GM18868 (cell line): ENCODE measurements around the gene DAO.
A peak's percentile ranks its signal among the peaks of the same experiment; 100 is the strongest.

Experiments used
- ATAC-seq: cut with Tn5 transposase; IDR thresholded peaks from one replicate; pipeline ENCODE4 v1.9.1; 2021; ENCODE audit warnings: mild to moderate bottlenecking, moderate library complexity; ENCODE audit not compliant: unreplicated experiment

Gene DAO

DNA sequence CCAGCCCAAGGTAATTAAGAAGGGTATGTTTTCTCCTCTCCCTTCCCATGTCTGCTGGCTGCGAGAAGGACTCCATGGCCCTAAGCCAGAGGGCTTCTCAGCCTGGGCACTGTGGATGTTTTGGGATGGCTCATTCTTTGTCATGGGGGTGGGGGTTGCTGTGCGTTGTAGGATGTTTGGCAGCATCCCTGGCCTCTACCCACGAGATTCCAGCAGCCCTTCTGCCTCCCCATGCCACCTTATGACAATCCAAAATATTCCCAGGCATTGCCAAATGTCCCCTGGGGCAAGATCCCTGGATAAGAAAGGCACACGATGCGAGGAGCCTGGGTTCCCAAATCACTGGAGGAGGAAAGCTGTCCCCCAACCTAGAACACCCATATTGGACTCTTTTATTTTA lies 36.4 kb downstream of the DAO start:
- no peak for ATAC-seq

DNA sequence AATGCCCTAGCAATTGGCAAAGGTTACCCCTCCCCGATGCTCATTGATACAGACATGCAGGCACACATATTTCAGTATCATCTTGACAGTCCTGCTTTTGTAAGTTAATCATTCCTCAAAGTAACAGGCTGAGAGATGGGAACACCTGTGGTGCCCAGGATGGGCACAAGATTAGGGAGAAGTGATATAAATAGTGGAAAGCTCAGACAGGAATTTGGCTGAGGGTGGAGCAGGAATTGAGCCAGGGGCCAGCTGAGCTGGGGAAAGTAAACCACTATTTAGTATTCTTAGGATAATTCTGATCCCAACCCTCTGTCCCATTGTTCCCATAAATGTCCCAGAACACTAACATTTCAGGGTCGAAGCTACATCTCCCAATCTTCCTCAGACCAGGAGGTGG lies 38.3 kb downstream of the DAO start:
- no peak for ATAC-seq

DNA sequence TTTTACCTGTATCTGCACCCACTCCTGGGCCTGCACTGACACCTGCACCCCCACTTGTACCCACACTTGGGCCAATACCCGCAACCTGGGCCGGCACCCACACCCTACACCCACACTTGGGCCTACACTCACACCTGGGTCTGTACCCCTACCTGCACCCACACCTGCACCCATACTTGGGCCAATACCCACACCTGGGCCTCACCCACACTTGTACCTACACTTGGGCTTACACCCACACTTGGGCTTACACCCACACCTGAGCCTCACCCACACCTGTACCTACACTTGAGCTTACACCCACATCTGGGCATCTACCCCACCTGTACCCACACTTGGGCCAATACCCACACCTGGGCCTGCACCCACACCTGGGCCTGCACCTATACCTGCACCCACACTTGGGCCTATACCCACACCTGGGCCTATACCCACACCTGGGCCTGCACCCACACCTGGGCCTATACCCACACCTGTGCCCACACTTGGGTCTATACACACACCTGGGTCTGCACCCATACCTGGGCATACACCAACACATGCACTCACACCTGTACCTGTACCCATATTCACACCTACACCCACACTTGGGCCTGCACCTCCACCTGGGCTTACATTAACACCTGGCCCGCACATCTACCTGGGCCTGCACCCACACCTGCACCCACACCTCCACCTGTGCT lies 39.2 kb downstream of the DAO start:
- no peak for ATAC-seq

DNA sequence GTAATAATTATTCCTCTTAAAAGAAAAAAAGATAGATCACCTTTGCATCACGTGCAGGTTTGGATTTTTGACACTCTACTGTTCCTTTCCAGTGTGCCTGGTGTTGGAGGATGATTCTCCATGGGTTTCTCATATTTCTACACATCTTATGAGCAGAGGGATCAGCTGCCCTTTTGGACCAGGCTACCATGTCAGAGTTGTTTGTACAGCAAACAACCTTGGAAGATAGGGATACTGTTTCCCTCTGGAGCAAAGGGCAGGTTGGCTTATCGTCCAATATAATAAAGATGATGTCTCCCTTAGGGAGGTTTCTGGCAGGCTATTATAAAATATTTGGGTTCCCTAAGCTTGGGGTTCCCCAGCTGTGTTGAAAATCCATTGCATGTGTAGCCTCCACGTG lies 42.1 kb downstream of the DAO start:
- ATAC-seq = no peak

DNA sequence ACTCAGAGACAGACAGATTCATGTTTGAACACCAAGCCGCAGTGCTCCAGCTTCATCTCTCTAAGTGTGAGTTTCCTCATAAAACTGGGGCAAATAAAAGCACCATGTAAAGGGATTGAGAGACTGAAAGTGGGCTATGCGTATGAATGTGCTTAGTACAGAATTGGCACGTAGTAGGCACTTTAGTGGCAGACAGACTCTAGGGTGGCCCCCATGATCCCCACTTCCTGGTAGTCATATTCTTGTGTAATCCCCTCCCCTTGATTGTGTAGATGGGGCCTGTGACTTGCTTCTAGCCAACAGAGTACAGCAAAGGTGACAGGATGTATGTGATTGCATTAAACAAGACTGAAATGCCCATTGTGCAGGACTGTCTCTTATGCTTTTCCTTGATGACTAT lies 43.0 kb downstream of the DAO start:
- no peak for ATAC-seq

DNA sequence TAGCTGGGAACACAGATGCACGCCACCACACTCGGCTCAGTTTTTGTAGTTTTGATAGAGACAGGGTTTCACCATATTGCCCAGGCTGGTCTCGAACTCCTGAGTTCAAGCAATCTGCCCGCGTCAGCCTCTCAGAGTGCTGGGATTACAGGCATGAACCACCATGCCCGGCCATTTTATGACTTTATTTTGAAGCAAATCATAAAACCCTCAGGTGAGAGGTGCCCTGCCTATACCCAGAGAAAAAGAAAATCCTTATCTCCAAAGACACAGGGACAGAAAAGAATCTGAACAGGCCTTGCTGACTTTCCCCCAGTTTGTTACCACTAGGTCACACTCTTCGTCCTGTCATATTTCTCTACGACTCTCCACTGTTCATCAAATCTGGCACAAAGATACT lies 48.8 kb downstream of the DAO start:
- ATAC-seq = no peak

DNA sequence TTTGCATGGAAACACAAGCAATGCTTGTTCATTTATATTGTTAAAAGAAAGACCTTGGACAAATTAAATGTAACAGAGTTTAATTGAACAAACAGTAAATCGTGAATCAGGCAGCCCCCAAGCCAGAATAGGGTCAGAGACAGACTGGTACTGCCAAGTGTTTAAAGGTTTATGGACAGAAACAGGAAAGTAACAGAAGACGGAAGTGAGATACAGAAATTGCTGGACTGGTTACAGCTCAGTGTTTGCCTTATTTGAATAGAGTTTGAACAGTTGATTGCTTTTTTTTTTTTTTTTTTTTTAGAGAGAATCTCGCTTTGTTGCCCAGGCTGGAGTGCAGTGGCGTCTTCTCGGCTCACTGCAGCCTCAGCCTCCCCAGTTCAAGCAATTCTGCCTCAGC lies 50.3 kb downstream of the DAO start:
- no peak for ATAC-seq

DNA sequence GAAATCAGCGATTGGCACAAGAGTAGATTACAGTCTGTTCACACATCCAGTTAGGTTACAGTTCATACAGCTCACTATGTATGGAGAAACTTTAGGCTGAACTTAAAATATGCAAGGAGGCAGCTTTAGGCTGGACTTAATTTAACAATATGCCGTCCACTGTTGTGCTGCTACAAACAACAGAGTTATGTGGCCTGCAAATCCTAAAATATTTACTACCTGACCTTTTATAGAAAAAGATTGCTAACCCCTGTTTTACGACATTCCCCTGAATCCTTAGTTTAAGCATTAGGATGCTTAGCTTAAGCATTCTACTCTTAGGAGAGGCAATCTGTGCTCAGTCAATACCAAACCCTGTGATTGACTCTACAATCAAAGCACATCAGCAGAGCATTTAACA lies 50.9 kb downstream of the DAO start:
- no peak for ATAC-seq

DNA sequence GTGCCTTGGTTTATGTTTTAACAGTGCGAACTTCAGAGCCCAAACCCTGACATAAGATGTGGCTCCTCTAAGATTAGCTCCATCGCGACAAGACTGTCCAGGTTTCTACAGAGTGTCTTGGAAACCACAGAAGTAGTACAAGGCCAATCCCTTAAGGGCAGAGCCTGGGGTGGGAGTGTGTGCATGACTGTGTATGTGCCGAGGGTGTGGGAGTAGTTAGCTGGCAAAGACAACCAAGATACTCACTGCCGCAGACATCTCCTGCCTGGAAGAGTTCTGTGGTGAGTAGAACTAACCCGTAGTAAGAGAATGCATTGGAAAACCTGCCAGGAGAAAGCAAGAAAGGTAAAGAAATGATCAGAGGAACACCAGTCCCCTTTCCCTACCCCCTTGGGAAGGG lies 54.1 kb downstream of the DAO start:
- no peak for ATAC-seq

DNA sequence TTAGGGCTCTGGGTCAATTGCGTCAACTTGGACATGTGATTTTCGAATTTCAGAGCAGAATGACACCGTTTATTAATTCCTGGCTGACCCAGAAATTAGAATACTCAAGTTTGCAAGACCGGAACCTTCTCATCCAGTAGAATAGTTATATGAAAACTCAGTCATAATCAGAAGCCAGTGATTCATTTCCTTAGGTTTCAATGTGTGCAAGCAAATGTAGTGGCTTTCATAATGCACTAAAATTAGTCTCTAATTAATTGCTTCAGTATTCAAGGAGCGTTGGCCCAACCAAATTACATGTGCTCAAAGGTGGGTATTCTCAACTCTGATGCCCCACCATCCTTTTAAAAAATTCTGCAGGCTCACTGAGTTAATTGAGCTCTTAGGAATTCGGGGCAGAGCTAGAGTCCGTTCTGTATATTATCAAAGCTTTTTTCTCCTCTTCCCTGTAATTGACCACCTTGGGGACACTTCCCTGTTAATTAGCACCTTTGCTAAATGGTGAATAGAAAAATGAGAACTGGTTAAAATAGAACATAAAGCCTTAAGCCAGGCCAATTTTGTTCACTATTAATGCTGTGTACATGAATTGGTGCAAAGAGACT lies 55.4 kb downstream of the DAO start:
- no peak for ATAC-seq

DNA sequence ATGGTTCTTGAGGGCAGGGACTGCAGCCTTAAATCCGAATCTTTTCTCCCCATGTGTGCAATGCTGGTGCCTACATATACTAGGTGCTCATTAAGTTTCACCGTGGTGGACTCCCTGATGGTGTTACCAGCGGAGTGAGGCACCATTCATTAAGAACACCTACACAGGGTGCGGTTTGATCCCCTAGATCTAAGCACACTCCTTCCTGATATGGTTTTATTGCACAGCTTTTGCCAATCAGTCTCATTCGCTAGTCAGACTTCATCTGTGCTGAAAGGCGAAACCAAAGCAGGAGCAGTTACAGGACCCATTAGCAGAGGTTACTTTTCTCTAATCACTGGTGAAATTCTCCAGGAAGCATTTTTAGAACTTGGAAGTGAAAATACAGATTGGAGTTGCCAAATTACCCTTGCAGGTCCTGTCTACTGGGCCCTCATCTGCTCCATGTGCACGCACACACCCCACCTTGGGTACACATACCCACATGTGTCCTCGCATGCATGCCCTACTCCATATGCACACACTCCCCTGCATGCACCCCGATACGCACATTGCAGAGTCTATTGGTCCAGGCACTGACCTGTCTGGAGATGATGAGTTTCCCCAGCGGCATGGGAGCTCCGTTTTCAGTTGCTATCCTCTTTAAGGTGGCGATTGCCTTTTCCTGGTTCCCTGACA lies 58.5 kb downstream of the DAO start:
- ATAC-seq = no peak

DNA sequence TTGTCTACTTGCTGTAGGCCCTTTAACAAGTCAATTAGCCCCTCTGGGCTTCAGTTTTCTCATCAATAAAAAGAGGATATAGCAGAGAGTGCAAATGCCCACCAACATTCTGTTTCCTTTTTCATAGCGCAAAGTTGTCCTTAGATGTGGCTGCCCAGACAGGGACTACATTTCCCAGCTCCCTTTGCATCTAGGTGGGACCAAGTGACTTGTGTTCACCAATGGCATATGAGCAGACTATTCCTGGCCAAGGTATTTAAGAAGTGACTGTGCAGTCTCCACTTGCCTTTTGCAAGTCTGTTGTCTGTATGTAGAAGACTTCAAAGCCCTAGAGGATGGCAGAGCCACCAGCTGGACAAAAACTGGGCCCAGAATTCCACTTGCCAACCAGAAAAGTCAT lies 59.7 kb downstream of the DAO start:
- ATAC-seq = peak; percentile 79

DNA sequence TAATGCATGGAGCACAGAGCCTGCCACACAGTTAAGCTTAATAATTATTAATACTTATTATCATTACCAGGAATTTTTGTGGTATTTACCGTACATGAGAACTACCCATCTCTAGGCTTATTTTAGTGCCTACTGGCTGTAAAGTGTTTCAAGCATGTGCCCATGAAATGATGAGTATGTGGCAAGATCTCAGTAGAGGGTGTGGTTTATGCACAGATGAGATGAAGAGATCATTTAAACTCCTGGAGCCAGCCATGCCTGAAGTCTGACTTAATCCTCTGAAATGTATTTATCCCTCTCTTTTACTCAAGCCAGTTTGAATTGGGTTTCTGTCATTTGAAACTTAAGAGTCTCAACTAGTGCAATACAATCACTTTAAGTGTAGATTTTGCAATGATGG lies 60.2 kb downstream of the DAO start:
- ATAC-seq = no peak

DNA sequence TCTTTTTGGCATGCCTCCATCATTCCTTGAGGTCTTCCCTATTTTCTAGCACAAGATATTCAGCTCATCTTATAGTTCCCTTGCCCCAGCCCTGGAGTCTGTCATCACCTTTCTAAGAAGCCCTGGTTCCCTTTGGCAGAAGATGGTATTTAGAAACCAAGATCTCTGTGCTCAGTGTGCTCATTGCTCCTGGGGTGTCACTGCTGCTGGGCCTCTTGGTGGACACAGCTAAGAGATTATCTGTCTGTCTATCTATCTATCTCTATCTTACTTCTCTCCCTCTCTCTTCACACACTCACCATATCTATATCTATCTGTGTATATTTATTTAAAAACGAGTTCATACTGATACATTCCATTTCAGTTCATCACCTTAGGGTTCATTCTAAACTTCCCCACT lies 67.2 kb downstream of the DAO start:
- no peak for ATAC-seq

DNA sequence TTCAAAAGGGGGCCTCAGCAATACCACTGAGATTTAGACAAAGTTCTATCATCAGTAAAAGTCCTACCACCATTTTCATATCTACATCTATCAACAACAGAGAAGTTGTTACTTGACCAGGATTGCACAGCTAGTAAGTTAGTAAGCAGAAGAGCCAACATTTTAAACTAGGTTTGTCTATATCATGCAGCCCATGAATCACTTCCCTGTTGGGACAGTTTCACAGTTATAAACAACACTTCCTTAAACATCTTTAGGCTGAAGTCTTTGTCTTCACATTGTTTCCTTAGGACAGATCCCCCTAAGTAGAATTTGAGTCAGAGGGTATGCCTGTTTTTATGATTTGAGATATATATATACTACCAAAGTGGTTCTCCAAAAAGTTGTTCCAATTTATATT lies 68.5 kb downstream of the DAO start:
- ATAC-seq = no peak

DNA sequence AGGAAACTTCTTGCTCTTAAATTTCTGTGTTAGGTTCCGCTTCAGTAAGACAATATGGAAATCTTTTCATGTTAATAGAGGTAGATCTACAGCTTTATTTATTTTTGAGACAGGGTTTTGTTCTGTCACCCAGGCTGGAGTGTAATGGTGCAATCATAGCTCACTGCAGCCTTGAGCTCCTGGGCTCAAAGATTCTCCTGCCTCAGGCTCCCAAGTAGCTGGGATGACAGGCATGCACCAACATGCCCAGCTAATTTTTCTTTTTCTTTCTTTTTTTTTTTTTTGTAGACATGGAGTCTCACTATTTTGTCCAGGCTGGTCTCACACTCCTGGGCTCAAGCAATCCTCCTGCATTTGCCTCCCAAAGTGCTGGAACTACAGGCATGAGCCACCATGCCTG lies 70.1 kb downstream of the DAO start:
- no peak for ATAC-seq
